RKO (cell line): Measurements from ENCODE around the gene SMIM41.

Source experiments
- DNase-seq: peaks from one replicate; pipeline ENCODE4 v3.0.0-alpha.2; 2016; ENCODE audit warnings: low spot score

SMIM41 gene

DNA sequence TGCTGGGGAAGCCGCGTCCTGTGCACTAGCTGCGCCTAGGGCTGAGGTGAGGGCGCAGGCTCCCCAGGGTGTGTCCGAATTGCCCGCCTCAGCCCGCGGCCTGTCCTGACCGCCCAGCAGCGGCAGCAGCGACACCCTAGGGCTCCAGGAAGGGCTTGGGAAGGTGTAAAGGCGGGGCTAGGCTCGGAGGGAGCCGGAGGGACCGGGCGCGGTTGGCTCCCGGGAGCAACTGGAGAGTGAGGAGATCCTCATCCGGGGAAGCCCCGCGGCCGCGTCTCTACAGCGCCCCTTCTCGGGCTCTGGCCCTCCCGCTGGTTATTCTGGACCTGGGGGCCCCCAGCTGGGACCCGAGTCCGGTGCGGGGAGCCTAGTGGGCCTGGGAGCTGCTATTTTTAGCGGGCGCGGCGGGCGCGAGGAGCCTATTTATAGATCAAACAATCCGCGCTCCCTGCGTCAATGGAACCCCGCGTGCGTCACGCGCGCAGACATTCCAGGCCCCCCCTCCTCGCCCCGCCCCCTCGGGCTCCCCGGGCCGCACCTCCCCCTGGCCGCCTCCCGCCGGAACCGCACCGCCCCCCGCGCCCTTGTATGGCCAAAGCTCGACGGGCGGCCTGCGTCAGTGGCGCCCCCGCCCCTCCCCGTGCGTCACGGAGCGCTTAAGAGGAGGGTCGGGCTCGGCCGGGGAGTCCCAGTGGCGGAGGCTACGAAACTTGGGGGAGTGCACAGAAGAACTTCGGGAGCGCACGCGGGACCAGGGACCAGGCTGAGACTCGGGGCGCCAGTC lies 28.6 kb upstream of the SMIM41 start, which contains the start of gene NR4A1:
TSS of gene NR4A1 (plus strand) at position 685 of the 784 bp plus-strand sequence. CDS start 2,887 bp downstream, outside the sequence.
- DNase-seq = peak; percentile 93

DNA sequence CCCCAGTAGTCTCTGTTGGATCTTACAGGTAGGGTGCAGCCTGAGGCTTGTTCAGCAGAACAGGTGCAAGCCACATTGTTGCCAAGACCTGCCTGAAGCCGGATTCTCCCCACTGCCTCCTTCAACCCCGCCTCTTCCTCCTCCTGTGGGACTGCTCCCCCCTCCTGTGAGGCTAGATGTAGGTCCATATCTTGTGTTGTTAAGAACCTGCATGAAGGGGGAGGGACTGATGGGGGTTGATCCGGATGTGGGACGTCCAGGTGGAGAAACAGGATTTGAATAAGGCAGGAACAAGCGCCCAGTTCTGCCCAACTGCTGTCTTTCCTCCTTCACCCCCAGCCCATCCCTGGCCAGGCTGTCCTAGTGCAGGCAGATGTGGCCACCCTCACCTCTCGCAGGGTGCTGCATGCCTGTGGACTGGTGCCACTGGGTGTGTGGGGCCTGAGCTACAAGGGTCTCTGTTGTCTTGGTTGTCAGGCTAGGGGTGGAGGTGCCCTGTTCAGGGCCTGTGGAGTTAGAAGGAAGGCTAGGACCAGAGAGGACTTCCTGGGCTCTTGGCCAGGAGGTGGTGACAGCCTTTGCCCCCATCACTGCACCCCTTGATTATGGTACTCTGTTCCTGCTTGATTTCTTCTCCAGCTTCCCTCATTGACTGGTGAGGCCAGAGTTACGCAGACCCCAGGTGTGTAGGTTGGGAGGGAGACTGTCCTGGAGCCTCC lies 26.9 kb upstream of the SMIM41 start:
- no peak for DNase-seq

DNA sequence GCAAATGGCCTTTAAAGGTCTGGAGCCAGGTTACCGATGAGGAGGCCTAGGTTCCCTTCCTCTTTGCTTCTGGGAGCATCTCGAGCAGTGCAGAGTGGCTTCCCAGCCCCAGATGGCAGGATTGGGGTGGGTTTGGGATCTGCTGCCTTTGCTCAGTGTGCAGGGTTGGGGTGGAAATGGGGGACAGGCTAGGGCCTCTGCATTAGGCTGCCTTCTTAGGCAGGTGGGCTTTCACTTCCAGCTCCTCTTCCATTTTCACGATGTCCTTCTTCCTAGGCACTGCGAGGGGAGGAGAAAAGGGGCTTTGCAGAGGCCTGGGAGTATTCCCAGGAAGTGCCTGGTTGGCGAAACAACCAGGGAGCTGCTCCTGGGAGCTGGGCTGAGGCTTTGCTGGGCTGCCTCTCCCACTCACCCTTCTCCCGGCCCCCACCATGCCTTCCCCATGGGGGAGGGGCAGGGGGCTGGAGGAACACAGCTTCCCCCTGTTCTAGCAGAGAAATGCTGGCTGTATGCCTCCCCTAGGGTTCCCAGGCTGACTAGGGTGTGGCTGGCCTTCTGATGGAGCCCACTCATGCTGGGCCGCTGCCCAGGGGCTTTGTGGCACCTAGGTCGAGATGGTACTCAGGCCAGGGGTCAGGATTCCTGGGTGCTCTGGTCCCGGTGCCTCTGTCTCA lies 25.8 kb upstream of the SMIM41 start:
- no peak for DNase-seq

DNA sequence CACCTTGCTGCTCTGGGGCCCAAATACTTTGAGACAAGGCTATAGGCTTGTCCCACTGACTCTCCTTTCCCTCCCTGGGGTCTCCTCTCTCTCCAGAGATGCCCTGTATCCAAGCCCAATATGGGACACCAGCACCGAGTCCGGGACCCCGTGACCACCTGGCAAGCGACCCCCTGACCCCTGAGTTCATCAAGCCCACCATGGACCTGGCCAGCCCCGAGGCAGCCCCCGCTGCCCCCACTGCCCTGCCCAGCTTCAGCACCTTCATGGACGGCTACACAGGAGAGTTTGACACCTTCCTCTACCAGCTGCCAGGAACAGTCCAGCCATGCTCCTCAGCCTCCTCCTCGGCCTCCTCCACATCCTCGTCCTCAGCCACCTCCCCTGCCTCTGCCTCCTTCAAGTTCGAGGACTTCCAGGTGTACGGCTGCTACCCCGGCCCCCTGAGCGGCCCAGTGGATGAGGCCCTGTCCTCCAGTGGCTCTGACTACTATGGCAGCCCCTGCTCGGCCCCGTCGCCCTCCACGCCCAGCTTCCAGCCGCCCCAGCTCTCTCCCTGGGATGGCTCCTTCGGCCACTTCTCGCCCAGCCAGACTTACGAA lies 25.2 kb upstream of the SMIM41 start:
- no peak for DNase-seq

DNA sequence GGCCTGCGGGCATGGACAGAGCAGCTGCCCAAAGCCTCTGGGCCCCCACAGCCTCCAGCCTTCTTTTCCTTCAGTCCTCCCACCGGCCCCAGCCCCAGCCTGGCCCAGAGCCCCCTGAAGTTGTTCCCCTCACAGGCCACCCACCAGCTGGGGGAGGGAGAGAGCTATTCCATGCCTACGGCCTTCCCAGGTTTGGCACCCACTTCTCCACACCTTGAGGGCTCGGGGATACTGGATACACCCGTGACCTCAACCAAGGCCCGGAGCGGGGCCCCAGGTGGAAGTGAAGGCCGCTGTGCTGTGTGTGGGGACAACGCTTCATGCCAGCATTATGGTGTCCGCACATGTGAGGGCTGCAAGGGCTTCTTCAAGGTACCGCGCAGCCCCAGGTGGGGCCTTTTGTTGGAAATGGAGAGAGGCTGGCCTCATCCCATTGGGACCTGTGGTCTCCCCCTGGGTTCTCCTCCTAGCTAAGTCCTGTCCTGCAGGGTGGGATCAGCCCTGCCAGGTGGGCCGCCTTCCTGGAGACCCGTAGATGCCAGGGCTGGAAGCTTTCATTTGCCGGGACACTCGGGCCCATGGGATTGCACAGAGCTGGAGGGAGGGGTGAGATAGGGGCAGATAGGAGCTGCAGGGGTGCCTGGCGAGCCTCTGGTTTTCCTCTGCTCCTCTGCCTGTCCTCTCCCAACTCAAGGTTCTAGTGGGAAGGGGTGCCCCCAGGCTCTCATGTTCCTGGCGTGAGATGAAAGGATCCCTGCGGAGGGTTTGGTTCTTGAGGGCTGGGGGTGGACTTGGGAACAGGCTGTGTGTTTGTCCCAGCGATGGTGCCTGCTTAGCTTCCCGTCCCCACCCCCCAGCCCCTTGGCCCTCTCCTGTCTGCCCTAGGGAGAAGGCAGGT lies 24.4 kb upstream of the SMIM41 start:
- no peak for DNase-seq

DNA sequence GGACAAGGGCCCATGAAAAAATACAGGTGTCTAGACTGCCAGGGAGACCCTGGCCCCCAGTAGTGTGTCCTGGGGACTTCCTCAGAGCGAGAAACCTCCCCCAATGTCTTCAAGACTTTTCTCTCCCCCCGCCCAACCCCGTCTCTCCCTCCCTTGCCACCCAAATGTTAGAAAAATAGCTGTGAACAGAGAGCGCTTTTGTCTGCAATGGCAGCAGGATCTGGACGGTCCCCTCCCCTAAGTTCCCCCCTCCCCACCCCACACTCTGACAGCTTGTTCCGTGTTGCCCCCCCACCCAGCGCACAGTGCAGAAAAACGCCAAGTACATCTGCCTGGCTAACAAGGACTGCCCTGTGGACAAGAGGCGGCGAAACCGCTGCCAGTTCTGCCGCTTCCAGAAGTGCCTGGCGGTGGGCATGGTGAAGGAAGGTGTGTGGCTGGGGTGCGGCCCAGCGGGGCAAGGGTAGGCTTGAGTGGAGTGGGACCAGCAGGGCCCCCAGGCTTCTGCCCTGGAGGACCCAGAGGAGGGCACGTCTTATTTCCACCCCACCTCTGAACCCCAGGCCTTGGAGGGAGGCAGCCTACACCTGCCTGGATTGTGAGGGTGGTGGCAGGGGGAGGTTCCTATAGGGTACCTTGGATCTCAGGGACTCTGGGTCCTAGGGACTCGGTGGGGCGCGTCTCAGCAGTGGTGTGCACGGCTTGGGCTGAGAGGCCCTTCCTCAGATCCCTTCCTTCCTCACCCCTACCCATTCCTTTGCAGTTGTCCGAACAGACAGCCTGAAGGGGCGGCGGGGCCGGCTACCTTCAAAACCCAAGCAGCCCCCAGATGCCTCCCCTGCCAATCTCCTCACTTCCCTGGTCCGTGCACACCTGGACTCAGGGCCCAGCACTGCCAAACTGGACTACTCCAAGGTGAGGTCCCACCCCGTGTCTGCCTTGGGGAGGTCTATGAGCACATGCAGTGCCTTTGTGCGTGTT lies 23.5 kb upstream of the SMIM41 start:
- DNase-seq = no peak

DNA sequence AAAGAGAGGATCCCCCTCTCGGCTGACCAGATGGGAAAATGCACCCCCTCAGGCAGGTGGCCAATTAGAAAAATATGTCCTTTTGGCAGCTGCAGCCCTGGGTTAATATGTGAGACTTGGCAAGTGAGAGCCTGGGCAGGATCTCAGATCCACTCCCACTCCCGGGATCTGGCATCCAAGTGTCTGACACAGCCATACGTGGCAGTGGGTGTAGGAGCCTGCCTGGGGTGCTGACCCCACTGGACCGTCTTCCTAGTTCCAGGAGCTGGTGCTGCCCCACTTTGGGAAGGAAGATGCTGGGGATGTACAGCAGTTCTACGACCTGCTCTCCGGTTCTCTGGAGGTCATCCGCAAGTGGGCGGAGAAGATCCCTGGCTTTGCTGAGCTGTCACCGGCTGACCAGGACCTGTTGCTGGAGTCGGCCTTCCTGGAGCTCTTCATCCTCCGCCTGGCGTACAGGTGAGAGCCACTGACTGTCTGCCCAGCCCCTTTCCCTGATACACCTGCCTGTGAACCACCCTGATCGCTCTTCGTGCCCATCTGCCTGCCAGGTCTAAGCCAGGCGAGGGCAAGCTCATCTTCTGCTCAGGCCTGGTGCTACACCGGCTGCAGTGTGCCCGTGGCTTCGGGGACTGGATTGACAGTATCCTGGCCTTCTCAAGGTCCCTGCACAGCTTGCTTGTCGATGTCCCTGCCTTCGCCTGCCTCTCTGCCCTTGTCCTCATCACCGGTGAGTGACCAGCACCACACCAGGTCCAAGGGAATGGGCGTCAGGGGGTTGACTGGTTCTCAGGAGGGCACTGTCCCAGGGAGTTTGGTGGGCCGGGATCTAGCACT lies 22.5 kb upstream of the SMIM41 start:
- DNase-seq = no peak

DNA sequence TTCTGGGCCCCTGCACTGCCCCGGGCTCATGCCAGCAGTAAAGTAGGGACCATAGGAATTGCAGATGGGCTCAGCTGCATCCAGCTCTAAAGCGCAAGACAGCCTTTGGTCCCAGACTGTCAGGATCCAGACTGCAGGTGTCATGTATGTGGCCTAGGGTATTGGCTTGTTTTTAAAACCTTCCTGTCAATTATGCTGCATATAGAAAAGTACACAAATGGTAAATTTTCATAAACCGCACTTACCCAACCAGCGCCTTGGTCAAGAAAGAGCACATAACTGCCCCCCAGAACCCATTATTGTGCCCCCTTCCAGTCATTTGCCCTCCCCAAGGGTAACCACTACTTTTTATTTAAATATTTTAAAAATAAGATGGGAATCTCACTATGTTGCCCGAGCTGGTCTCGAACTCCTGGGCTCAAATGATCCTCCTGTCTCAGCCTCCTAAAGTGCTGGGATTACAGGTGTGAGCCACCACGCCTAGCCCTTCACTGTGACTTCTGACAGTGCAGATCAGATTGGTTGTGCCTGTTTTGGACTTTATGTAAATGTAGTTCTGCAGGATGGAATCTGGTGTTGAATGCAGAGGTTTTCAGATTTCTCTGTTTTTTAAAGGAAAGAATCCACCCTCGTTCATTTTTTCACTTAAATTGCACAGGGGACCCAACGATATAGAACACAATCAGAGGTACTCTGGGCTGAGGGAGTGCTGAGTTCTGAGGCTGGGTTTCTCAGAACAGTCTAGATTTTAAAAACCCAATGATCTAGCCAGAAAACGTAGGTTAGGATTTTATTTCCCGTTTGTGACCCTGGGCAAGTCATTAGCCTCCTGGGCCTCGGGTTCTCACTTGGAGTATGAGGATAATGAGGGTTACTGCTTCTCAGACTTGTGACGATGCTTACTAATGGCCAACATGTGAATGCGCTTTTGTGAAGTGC lies 21.6 kb upstream of the SMIM41 start:
- DNase-seq = no peak

DNA sequence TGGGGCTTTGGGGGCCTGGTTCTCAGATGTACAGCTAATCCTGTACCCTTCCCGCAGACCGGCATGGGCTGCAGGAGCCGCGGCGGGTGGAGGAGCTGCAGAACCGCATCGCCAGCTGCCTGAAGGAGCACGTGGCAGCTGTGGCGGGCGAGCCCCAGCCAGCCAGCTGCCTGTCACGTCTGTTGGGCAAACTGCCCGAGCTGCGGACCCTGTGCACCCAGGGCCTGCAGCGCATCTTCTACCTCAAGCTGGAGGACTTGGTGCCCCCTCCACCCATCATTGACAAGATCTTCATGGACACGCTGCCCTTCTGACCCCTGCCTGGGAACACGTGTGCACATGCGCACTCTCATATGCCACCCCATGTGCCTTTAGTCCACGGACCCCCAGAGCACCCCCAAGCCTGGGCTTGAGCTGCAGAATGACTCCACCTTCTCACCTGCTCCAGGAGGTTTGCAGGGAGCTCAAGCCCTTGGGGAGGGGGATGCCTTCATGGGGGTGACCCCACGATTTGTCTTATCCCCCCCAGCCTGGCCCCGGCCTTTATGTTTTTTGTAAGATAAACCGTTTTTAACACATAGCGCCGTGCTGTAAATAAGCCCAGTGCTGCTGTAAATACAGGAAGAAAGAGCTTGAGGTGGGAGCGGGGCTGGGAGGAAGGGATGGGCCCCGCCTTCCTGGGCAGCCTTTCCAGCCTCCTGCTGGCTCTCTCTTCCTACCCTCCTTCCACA lies 20.7 kb upstream of the SMIM41 start:
- DNase-seq = no peak

DNA sequence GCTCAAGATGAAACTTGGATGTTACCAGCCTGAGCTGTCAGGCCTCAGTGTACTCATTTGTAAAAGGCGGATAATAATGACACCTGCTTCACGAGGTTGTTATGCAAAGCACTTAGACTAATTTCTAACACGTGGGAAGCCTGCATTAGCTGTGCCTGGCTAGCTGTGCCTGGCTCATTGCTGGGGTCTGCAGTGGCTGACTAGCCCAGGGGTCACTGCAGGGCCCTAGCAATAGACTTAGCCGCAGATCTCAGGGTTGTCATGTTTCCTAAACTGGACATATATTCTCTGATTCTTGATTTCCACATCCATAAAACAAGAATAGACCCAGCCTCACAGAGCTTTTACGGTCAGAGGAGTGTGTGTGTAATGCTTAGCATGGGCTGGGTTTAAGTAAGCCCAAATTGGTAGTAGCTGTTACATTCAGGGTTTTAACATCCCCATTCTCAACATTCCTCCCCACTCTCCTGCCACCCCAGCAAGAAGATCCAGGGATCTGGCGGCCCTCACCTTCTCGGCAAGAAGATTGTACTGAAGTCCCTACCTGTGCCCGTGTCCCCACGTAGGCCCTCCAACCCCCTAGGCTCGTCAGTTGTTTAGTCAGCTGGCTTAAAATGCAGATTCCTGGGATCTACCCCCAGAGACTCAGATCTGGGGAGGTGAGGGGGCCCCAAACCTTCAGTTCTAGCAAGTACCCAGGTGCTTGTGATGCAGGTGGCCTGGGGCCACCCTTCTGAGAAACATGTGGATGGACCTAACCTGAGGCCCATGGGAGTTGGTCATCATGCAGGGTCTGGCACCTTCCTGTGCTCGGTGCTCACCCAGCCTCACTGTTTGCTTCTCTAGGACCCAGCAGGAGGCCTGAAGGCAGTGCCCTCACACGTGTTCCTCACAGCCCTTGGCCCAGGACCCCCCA lies 19.7 kb upstream of the SMIM41 start:
- no peak for DNase-seq

DNA sequence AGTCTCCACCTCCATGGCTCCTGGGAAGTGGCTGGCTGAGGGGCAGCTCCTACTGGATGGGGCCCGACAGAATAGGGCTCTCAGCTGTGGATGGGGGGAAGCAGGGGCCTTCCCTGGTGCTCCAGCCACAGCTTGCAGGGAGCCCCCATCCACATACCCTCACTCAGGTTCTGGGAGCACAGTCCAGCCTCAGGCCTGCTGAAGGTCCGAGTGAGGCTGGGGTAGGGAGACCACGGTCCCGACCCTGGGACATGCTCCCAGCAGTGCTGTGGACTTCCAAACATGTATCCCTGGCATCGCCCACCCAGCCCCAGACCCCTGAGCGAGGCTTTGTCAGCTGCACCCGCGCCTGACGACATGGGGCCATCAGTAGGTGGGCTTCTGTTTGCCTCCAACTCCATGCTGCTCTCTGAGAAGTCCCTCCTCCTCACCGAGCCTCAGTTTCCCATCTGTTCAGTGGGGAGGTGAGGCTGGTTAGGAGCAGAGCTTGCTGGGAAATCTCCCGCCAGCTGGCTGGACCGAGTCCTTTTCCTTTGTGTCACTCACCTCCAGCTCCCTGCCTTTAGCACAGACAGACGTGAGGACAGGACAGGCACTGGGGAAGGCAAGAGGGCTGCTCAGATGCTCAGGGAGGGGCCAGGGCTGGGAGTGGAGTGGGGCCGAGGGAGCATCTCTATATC lies 18.9 kb upstream of the SMIM41 start:
- DNase-seq = no peak

DNA sequence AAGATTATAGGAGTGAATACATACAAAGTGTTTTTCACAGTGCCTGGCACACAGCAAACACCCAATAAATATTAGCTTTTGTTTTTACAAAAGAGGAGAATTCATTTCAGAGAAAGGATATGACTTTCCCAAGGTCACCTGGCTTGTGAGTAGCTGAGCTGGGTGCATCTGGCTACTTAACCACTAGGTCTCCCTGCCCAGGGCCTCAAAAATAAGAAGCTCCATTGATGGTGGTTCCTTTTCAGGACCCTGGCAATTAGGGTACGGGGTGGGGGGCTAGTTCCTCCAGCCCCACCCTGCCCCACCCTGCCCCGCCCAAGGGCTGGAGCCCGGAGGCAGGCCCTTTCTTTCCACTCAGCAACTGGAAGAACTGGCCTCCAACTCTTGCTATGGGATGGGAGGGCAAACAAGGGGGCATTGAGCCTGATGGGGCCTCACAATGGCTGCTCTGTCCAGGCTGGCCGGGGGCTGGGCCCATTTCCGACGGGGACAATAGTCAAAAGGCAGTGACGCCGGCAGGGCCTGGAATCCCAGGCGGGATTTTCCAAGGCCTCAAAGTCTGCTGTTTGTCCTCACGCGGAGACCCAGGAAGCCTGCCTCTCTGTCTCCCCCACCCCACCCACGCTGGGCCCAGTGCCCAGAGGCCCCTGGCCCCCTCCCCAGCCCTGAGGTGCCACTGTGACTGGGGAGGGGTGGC lies 17.9 kb upstream of the SMIM41 start:
- DNase-seq = no peak

DNA sequence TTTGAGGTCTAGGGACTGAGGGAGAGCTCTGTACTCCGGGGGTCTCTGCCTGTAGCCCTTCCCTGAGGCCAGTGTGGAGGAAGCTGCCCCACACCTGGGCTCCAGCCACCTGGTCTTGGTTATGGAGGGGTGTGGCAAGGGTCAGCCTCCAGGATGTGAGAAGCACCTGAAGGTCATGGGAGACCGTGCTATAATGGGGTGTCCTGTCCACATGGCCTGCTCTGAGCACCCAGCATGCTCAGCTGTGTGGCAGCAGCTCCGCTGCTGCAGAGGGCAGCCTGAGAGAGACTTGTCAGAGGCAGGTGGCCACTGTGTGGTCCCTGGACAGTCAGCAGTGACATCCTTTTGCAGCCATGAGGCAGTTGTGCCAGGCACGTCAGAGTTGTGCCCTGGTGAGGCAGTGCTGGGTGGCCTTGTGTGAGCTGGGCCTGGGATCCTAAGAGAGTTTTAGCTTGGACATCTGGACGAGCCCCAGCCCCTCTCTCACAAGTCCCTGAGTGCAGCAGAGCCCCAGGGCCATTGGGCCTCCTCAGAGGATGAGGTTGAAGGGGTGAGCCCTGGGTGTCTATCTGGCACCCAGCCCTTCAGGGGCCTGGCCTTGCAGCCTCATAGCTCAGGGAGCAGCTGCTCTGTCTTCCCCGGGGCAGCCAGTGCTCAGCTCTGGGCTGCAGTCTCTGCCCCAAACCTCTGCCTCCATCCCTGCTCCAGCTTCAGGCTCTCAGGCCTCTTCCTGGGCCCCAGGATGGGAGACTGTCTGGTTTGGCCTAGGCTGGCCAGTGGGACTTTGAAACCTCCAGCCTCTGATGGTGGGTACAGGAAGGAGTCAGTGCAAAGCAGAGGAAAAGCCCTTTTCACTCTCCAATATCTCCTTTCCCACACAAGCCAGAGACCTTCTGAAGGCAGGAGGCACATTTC lies 17.1 kb upstream of the SMIM41 start:
- no peak for DNase-seq
